COLO668 (cell line): ENCODE data around the gene IST1.

ENCODE experiments used
- DNase-seq: peaks from one replicate; lab custom pipeline; 2025; ENCODE audit not compliant: unreplicated experiment; lab: John Stamatoyannopoulos, UW

IST1 gene

DNA sequence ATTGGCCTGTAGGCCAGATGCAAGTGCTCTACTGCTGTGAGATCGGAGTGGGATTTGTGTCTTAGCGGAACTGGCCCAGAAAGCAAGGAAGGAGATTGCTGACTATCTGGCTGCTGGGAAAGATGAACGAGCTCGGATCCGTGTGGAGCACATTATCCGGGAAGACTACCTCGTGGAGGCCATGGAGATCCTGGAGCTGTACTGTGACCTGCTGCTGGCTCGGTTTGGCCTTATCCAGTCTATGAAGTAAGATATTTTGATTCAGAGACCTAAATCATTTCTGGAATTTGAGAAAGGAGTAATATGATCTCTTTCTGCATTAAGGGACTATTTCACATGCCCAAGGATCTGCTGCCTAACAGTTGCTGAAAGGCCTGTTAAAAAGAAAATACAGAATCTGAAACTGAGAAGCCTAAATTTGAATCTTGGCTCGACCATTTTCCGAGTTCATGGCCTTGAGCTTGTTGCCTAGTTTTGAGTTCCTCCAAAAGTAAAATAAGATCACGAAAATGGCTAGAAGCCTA lies 21.1 kb downstream of the IST1 start:
- no peak for DNase-seq

DNA sequence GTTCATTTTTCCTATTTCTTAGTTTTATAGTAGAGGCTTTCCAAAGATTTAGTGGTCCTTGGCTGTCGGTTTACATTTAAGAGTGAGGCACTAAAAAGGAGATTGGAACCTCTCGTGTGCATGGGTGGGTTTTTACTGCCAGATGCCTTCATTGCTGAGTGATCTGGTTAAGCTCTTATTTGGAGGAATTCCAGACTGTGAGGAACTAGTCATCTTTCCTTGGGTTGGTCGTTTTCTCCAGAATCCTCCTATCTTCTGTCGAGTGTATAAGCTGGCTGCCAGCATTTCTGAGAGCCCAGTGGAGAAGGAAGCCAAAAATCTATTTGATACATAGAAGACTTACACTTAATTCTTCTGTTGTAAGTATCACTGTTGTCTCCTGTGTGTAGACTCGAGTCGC lies 22.6 kb downstream of the IST1 start:
- DNase-seq, result no peak

DNA sequence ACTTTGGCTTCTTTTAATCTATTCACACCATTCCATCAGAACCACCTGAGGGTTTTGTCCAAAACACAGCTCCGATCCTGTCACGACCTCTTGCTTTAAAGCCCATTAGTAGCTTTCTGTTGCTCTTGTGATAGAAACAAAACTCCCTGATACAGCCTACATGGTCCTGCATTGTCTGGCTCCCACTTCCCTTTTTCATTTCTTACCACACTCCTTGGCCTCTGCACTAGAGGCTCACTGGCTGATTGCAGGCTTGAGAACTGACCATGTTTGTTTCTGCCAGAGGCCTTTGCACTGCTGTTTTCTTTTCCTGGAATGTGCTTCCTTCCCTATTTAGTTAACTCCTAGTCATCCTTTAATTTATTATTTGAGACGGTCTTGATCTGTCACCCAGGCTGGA lies 23.7 kb downstream of the IST1 start:
- DNase-seq, result no peak

DNA sequence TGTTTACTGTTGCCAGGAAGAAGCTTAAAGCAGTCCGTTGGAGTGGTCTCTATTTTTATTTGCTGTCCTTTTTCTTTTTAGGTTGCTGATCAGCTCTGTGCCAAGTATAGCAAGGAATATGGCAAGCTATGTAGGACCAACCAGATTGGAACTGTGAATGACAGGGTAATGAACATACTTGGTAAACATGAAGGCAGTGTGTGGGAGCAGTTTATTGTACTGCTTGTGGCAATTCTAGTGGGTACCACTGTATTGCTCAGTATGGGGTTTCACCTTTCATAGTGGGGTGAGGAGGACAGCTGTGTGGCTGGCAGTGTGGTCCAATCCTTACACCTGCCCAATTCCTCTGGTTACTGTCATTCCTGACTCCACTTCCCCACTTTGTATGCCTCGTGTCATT lies 25.3 kb downstream of the IST1 start:
- DNase-seq, result no peak

DNA sequence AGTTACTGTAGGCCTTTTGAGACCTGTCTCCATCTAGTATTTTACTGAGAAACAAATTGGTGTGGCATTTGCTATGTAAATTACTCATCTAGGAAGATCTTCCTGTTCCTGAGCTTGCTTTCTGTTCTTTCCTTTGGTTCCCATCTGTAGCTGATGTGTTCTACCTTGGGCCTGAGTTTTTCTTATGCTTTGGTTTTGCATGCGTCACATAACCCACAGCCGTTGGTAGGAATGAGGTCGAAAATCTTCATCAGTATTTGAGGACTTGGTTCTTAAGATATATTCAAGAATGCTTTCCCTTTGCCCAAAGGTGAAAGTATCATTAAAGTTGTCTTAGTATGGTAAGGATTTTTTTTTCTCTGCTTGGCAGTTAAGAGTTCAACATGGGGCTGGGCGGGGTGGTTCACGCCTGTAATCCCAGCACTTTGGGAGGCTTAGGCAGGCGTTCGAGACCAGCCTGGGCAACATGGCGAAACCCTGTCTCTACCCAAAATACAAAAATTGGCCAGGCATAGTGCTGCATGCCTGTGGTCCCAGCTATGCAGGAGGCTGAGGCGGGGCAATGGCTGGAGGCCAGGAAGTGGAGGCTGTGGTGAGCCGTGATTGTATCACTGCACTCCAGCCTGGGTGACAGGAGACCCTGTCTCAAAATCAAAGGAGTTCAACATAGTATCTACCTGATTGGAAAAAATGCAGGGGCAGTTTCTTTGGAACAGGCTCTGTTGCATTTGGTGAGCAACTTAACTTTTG lies 28.8 kb downstream of the IST1 start:
- DNase-seq, result no peak

DNA sequence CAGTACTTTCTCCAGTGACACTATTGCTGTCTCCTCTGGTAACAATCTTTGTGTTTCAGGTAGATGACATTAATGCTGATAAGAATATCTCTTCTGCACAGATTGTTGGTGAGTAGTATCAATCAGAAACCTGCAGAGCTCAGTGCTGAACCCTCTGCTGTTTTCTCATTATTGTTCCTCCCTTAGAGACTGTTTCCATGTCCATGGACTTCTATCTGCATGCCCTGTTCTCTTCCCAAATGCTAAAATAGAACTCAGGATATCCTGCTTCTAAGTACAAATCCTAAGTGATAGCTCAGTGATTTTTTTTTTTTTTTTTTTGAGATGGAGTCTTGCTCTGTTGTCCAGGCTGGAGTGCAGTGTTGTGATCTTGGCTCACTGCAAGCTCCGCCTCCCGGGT lies 29.4 kb downstream of the IST1 start:
- no peak for DNase-seq

DNA sequence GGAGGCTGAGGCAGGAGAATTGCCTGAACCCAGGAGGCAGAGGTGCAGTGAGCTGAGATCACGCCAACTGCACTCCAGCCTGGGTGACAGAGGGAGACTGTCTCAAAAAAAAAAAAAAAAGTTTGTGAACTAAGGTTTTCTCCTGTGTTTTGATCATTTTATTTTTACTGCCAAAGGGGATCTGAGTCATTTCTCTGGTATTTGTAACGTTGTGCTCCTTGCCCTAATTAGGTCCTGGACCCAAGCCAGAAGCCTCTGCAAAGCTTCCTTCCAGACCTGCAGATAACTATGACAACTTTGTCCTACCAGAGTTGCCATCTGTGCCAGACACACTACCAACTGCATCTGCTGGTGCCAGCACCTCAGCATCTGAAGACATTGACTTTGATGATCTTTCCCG lies 32.1 kb downstream of the IST1 start:
- no peak for DNase-seq

DNA sequence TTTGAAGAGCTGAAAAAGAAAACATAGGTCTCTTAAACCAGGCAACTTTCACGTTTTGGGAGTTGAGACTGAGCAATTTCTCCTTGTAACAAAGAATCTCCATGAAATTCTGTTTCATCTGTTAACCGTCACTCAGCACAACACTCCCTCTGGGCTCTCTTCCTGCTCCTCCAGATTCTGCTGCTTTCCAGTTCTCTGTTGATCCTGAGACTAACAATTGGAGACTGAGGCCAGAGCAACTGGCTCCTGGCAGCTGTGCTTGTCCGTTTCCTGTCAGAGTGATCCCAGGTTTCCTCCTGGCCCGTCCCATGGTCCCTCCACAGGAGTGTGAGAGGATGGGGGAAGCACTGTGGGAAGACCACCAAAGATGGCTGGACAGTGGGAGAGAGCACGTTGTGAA lies 32.5 kb downstream of the IST1 start:
- no peak for DNase-seq

DNA sequence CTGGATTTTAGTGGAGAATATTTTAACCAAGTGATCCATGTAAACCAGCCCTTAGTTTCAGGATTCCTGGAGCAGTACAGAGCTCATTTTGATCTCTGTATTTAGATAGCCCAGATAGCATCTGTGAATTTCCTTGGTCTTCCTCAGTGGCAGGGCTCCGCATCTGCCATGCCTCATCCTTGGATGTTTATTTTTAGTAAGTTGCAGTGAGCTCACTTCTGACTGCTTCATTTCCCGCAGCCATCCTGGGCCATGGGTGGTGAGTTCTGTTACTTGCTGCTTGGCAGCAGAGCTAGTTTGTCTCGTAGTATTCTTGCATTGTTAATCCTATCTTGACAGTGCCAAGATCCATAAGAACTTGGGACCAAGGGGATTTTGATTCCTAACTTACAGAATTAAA lies 33.7 kb downstream of the IST1 start:
- DNase-seq, result no peak

DNA sequence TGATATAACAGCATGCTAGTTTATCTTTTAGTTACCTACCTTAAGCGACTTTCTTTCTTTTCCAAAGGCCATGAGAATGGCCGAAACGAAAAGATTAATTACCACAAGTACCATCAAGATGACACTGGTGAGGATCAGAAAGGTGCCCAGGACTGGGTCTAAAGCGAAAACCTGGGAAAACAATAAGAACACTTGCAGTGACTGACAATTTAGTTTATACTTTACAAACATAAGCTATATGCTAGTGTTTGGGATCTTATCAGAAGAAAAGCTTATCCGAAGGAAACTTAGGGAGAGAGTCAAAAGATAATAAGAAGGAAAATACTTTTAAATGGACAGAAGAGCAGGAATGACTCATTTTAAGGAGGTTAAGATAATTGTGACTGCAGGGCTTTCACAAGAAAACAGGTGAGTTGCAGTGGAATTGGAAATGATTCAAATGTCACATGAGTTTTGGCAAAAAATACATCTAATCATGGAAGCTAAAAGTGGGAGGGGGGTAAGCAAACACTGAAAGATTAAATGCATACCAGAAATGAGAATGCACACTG lies 34.8 kb downstream of the IST1 start:
- DNase-seq, result no peak

DNA sequence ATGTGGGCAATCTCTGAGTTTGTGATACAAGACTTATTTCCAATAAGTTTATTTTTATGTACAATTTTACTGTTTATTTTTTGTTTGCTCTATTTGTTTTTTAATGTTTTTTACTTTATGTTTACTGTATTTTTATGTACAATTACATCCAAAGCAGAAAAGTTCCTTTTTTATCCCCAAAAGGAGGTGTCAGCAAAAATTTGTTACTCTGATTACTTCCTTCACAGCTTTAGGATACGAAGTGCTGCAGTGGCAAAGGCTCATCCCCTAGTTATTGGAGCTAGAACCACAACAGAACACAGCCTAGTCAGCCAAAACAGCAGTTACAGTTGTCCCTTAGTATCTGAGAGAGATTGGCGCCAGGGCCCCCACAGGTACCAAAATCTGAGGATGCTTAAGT lies 35.7 kb downstream of the IST1 start:
- no peak for DNase-seq

DNA sequence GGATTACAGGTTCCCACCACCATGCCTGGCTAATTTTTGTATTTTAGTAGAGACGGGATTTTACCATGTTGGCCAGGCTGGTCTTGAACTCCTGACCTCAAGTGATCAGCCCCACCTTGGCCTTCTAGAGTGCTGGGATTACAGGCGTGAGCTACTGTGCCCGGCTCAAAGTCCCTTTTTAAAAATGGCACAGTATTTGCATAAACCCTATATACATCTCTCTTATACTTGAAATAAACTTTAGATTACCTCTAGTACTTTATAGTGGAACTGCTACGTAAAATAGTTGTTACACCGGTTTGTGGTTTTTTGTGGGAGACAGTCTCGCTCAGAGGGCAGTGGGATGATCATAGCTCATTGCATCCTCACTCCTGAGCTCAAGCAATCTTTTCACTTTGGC lies 36.3 kb downstream of the IST1 start:
- no peak for DNase-seq

DNA sequence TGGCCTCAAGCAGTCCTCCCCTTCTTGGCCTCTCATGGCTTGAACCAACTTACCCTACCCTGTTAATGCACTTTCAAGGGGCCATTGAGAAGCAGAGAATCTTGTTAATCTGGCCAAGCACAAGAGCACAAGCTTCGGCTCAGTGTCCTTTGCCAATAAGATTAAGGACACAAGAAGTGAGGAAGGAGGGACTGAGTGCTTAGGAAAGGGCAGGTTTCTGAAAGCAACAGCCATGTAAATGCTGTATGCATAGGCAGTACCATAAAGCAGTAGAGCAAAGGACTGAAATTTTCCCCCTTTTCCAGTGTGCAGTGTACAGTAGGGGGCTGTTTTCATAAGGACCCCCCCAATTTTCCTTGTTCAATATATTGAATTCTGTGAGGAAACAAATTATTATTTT lies 37.7 kb downstream of the IST1 start:
- no peak for DNase-seq

DNA sequence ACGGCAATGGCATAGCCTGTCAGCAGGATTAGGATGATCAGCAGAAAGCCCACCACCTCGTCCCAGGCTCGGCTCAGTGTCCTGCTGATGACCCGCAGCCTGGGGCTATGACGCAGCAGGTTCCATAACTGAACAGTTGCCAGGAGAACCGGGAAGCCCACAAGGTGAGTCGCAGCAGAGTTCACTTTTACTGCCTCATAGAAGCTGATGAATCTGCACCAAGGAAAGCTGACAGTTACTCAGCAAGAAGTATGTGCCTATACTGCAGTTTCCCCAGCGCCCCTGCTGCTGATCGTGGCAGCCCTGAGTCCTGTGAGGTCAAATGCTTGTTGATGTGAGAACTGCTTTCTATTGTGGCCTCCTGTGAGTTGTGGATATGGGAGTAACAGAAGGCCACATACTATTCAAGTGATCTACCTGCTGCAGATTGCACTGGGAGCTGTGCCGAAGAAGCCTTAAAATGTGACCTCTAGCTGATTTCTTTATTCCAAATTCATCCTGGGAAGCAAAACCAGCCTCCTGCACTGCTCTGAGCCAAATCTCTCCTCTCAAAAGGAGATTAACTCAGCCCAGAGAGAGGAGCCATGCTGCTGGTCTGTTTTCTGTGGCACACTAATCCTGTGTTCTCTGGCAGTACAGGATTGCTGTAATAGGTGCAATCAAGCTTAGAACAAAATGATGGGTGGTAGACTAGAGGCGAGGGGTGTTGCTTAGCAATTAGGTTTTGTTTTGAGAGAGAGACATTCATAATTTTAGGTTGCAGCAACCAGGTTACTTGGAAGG lies 38.8 kb downstream of the IST1 start:
- no peak for DNase-seq

DNA sequence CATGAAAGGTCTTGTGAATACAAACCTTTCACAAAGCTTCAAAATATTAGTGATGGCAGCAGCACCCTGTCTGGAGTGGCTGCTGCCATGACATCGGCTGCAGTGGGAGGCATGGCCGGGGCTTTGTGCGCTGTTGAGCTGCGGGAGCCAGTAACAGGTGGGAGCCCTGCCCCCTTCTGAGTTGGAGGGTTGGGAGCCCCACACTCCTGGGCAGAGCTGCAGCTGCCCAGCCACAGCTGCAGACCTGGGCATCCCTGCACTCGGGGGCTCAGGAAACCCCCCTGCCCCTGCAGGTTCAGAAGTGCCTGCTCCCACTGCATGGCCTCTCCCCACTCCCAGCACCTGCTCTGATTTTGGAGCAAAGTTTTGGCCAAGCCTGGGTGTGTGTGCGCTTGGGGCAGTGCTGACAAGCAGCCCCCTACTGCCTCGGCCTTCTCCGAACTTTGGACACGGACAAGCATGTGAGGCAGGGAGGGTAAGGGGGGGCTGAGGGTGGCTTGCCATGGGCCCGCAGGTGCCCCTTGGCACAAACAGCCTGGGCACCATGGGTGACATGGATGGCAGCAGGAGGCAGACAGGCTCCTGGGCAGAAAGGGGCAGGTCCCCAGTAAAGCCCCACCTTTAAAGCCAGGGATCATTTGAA lies 42.7 kb downstream of the IST1 start:
- no peak for DNase-seq

DNA sequence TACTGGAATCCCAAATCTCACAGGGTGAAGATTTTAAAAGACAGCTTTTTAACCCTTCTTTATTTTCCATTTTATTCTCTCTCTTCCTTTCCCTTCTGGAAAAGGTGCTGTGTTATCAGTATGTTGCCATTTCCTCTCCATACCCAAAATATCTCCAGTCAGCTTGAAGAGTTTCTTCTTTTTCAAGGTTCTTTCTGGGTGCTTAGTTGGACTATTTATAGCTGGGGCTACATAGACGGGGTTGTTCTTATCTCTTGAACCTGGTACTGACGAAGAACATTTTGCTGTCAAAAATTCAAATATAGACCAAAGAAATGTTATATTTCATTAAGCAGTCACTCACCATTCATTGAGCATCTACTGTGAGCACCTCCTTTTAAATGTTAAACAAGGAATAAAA lies 48.6 kb downstream of the IST1 start:
- DNase-seq, result no peak

DNA sequence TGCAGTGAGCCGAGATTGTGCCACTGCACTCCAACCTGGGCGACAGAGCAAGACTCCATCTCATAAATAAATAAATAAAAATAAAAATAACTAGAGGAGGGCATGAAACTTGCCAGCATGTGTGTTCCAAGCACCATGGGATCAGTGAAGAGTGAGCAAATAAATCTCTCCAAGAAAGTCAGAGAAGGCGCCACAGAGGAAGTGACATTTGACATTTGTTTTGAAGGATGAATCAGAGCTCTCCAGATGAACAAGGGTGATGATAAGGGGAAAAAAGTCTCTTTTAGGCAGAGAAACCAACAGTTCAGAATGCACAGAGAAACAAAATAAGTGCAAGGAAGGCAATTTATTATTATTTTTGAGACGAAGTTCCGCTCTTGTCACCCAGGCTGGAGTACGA lies 50.3 kb downstream of the IST1 start:
- no peak for DNase-seq

DNA sequence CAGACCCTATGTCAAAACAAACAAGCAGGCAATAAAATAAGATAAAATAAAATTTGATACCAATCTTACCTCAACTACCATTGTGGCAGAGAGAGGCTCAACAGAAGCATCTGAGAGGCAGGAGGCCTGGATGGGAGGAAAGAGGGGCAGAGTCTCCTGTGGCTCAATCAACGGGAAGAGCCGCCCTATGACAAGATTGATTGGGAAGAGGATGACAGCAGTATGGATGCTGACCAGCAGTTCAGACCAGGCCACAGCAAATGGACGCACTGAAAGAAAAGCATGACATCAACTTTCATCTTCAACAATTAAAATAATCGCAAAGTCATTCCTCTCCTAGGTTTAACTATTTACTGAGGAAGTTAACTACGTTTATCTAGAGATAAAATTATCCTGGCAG lies 57.5 kb downstream of the IST1 start:
- no peak for DNase-seq

DNA sequence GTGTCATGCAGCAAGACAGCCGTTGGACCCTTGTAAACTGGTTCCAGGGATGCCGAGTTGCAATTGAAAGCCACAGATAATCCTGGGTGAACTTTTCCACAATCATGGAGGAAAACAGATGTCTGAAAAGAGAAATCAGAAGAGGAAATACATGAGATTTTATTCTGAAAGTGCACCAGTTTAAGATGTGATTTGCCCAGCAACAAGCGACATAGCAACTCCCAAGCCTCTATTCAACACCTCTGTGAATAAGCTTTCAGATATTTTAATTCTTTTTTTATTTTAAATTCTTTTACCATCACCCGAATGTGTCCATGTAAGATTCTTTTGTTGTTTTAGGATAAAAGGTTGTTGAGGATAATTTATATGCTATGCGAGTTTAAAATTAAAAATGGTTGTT lies 58.8 kb downstream of the IST1 start:
- no peak for DNase-seq

DNA sequence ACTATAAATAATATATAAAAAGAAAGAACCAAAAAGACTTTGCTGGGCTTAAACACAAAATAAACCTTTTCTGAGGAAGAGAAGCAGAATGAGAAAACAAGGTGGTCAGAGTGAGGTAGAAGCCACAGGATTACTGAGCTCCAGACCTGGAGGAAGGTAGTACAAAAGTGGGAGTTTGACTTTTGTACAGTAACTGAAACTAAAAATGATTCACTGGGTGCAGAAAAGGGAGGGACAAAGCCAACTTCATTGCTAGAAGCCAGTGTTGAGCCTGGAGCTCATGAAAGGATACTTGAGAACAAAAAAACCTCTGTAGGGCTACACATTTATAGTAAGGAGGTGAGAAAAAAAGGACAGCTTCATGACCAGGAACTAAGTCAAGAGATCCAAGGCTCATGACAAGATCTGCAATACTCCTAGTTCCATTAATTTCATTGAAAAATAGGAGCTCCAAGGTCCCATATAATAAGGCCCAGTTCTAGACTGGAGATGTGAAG lies 59.4 kb downstream of the IST1 start:
- DNase-seq, result no peak

DNA sequence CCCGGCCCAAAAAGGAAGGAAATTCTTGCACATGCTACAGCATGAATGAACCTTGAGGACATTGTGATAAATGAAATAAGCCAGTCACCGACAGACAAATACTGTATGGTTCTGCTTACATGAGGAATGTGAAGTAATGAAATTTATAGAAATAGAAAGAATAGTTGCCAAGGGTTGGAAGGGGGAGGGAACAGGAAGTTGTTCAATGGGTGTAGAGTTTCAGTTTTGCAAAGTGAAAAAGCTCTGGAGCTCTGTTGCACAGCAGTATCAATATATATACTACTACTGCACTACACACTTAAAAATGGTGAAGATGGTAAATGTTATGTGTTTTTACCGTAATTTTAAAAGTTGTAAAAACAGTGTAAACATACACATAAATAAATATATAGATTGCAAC lies 61.2 kb downstream of the IST1 start:
- no peak for DNase-seq
